GM10248 (cell line): Measurements from ENCODE around the gene MITF.

ENCODE experiments used
- CTCF ChIA-PET: fragments of 300-600 bp; sonication (Branson Sonifier 250); formaldehyde crosslinking; extraction: SDS; loops from one replicate; lab custom pipeline; 2021; ENCODE audit warnings: antibody characterized with exemption; lab: Yijun Ruan, JAX
- POLR2A ChIA-PET: fragments of 350-650 bp; sonication (Branson Sonifier 250); formaldehyde crosslinking; extraction: SDS; loops from one replicate; lab custom pipeline; 2020; ENCODE audit warnings: antibody characterized with exemption; lab: Yijun Ruan, JAX
- DNase-seq: peaks from one replicate; pipeline ENCODE4 v3.0.0; 2012; ENCODE audit errors: extremely low spot score
- CTCF ChIP-seq: IDR thresholded peaks from 2 replicates; pipeline ENCODE4 v1.5.1; 2012; ENCODE audit warnings: mild to moderate bottlenecking, low read depth; ENCODE audit errors: extremely low read depth, missing control alignments, control extremely low read depth

MITF gene

DNA sequence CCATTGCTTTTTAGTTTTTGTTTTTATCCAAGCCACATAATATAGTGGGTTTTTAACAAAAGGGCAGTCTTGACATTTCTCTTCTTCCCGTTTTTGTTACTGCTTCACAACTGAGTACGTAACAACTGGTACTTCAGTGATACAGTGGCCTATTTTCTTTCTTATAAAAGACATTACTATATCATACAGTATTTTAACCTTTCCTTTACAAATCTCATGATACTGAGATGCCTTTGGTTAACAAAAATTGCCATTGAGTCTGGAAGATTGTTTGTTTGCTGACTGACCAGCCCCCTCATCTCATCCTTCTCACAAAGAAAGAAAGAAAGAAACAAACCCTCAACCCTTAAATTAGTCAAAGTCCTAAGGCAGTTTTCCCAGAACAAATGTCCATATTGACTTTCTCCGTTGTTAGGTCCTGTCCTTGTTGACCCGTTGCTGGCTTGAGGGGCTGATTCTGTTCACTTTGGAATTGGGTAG, 183.3 kb downstream of the MITF start:
- no peak for DNase-seq
- CTCF ChIA-PET: no interaction called here
- POLR2A ChIA-PET: no interaction called here
- no peak for TF ChIP-seq CTCF

GRCh38 chr3:69925506-69925905, 186.2 kb downstream of the MITF start:
- ChIA-PET CTCF (interaction anchor here (1.0 kb wide), 1 partner anchor 21 kb away, joined by 3 read pairs; no protein-coding TSS in a partner anchor), POLR2A (no interaction called here)

DNA sequence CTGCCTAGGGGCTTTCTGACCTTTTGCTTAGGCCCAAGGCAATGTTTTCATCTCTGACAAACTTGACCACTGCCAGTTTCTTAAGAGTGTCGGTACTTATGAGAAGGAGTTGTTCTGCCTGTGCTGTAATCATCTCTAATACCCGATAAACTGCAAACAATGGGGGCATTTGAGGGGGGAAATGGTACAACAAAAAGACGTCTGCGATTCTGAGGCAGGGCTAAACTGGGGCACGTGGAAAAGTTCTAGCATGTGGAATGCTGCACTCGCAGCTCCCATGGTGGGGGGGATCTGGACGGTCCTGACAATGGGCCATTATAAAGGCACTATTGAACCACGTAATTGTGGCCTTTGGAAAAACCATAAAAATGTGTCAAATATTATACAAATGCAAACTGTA, 187.1 kb downstream of the MITF start:
- no peak for DNase-seq
- CTCF ChIA-PET: interaction anchor here (1.0 kb wide), 1 partner anchor 21 kb away, joined by 3 read pairs; no protein-coding TSS in a partner anchor
- no peak for TF ChIP-seq CTCF
- POLR2A ChIA-PET: no interaction called here

More at GRCh38 chr3:69925506-69925905, 186.2 kb downstream of the MITF start:
- TF ChIP-seq CTCF: no peak
- no peak for DNase-seq

GRCh38 chr3:69927571-69927970, 188.3 kb downstream of the MITF start:
- POLR2A ChIA-PET: no interaction called here
- no peak for DNase-seq

GRCh38 chr3:69929019-69929418, 189.8 kb downstream of the MITF start:
- POLR2A ChIA-PET: no interaction called here
- CTCF ChIA-PET: interaction anchor here (0.5 to 2.3 kb wide), 2 partner anchors 14 to 1820 kb away, joined by 3 to 7 read pairs; no protein-coding TSS in a partner anchor
- TF ChIP-seq CTCF: no peak
- DNase-seq: no peak

More at GRCh38 chr3:69927571-69927970, 188.3 kb downstream of the MITF start:
- CTCF ChIA-PET: no interaction called here
- no peak for TF ChIP-seq CTCF

GRCh38 chr3:69930564-69930963, 191.3 kb downstream of the MITF start:
- no peak for TF ChIP-seq CTCF
- ChIA-PET POLR2A (no interaction called here), CTCF (interaction anchor here (2.3 kb wide), 1 partner anchor 13 kb away, joined by 7 read pairs; no protein-coding TSS in a partner anchor)
- DNase-seq: no peak

DNA sequence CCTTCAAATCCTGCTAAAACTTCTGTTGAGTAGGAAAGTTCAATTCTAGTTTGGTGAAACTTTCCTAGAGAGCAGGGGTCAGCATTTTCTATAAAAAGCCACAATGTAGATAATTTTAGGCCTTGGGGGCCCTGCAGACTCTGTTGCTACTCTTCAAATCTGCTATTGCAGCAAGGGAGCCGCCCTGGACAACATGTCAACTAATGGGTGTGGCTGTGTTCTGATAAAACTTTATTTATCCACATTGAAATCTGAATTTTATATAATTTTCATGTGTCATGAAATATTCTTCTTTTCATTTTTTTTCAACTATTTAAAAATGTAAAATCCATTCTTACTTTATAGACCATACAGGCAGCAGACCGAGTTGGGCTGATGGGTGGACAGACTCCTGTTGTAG, 192.8 kb downstream of the MITF start:
- POLR2A ChIA-PET: no interaction called here
- no peak for TF ChIP-seq CTCF
- CTCF ChIA-PET: no interaction called here
- no peak for DNase-seq
